CD4-positive, alpha-beta memory T cell (primary cell): ENCODE data around the gene GCN1. TPM values are rescaled to one million over a fixed set of nuclear protein-coding genes. Genes with fewer than 3 reads are reported as not detected.

Experiments used
- CTCF ChIA-PET: fragments of 350-600 bp; sonication (Branson Sonifier 250); formaldehyde crosslinking; loops from one replicate; lab custom pipeline; 2021; ENCODE audit warnings: inconsistent platforms; ENCODE audit not compliant: partially characterized antibody; lab: Charles Lee
- POLR2A ChIA-PET: fragments of 350-600 bp; sonication (Branson Sonifier 250); formaldehyde crosslinking; loops from one replicate; lab custom pipeline; 2021; ENCODE audit not compliant: partially characterized antibody; lab: Charles Lee
- DNase-seq, 5 donors: peaks; one replicate each; pipeline versions ENCODE4 v3.0.0 to v3.0.0-alpha.2; 2020 to 2022; ENCODE audit warnings: mixed read lengths in 1 of 5
- H3K27ac ChIP-seq: one replicate; pipeline ENCODE4 v1.7.0; 2013; ENCODE audit warnings: low read depth, low read length
- H3K27me3 ChIP-seq: 2 replicates; pipeline ENCODE4 v1.7.0; 2013; ENCODE audit warnings: mild to moderate bottlenecking, low read length, moderate library complexity; ENCODE audit not compliant: insufficient read depth
- H3K36me3 ChIP-seq: 2 replicates; pipeline ENCODE4 v1.7.0; 2013; ENCODE audit warnings: mild to moderate bottlenecking, low read length, moderate library complexity; ENCODE audit not compliant: insufficient read depth
- H3K4me1 ChIP-seq: 2 replicates; pipeline ENCODE4 v1.7.0; 2013; ENCODE audit warnings: mild to moderate bottlenecking, low read length, moderate library complexity; ENCODE audit not compliant: insufficient read depth
- H3K4me3 ChIP-seq, 2 donors: one replicate each; pipeline ENCODE4 v1.7.0; 2013; ENCODE audit warnings: low read length in 2 of 2, mild to moderate bottlenecking in 1 of 2
- H3K9me3 ChIP-seq, 2 donors: one replicate each; pipeline ENCODE4 v1.7.0; 2013; ENCODE audit warnings: low read length in 2 of 2, control low read depth in 1 of 2; ENCODE audit not compliant: control insufficient read depth in 1 of 2
- H3K27ac Mint-ChIP-seq, 7 donors: one replicate each; pipeline ENCODE4 v1.8.0; 2020 to 2021; ENCODE audit warnings: mixed read lengths in 7 of 7, mild to moderate bottlenecking in 6 of 7, inconsistent platforms in 3 of 7, moderate library complexity in 3 of 7
- H3K27me3 Mint-ChIP-seq, 2 donors: one replicate each; pipeline ENCODE4 v1.8.0; 2020 to 2021; ENCODE audit warnings: mixed read lengths in 2 of 2
- H3K36me3 Mint-ChIP-seq, 2 donors: one replicate each; pipeline ENCODE4 v1.8.0; 2020 to 2021; ENCODE audit warnings: mixed read lengths in 2 of 2, inconsistent platforms in 1 of 2, mild to moderate bottlenecking in 1 of 2
- H3K4me1 Mint-ChIP-seq, 4 donors: one replicate each; pipeline ENCODE4 v1.8.0; 2020 to 2021; ENCODE audit warnings: mixed read lengths in 4 of 4, mild to moderate bottlenecking in 1 of 4
- H3K4me3 Mint-ChIP-seq, 8 donors: one replicate each; pipeline ENCODE4 v1.8.0; 2020 to 2021; ENCODE audit warnings: mixed read lengths in 8 of 8, mild to moderate bottlenecking in 7 of 8, moderate library complexity in 6 of 8, inconsistent platforms in 3 of 8
- H3K9me3 Mint-ChIP-seq, 8 donors: one replicate each; pipeline ENCODE4 v1.8.0; 2020 to 2021; ENCODE audit warnings: mixed read lengths in 8 of 8, mild to moderate bottlenecking in 5 of 8, inconsistent platforms in 3 of 8, moderate library complexity in 1 of 8
- intact Hi-C: fragments of 100-400 bp; cut with micrococcal nuclease; formaldehyde crosslinking; loops from one replicate; pipeline ENCODE4 v1.15.1; 2023
- polyA plus RNA-seq, 2 donors: library from polyadenylated mRNA; unstranded; fragments of 300-500 nt; fragmentation: Illumina TruSeq; gene quantifications; one replicate each; pipeline ENCODE4 v1.2.3, GENCODE V29; 2021
- total RNA-seq, 2 experiments: library from RNA; stranded (reverse); gene quantifications; one replicate each; pipeline ENCODE4 v1.2.3, GENCODE V29; 2021

Gene GCN1
- total and polyA plus RNA-seq, 4 experiments from 2014 or later = 13.9 to 132 (median 78.1) TPM

DNA sequence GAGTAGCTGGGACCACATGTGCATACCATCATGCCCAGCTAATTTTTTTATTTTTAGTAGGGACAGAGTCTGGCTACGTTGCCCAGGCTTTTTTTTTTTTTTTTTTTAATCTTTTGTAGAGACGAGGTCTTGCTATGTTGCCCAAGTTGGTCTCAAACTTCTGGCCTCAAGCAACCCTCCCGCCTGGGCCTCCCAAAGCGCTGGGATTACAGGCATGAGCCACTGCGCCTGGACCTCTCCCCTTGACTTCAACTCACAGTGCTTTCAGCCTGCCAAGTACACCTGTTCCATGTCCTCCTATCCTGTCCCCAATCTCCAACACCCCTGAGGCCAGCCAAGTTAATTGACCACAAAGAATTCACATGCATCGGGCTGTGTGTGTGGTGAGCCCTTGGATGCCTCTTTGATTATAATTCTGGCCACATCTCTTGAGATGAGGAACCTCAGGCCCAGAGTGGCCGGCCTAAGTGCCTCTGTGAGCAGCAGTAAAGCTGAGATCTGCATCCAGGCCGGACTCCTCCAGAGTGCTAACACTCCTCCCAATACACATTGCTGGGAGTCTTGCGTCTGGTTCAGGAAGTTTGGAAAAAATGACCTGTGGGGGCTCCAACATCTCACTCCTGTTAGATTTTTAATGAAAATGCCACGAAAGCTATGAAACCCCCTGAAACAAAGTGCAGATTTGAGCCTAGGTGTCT is 84.8 kb downstream of the GCN1 start:
- peak overlapping the region in 6 of 7 donors; percentile 15 to 74 (median 68) for H3K27ac Mint-ChIP-seq

DNA sequence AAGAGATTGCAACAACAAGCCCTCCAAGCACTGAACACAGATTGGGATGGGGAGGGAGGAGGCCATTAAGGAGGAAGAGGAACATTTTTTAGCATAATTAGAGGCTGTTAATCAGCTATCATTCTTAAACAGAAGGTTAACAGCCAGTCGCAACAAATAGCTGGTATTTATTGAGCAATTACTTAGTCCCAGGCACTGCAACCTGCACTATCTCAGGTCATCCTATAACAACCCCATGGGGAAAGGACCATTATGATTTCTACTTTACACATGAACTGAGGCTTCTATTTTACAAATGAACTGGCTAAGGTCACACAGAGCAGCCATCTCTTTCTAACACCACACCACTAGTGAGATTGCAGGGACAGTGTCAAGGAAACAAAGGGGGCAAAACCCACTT is 88.4 kb downstream of the GCN1 start:
- Histone ChIP-seq H3K4me1 (peaks cover 51% of the 10 kb centered on the region), H3K4me3 (no peak overlapping the region), H3K27ac (no peak overlapping the region), H3K9me3 (no peaks in the 10 kb centered on the region), H3K36me3 (peaks cover 44% of the 10 kb centered on the region), H3K27me3 (no peaks in the 10 kb centered on the region)
- no peaks in the 10 kb centered on the region for H3K27me3 Mint-ChIP-seq
- POLR2A ChIA-PET = interaction anchor here (1.3 to 1.6 kb wide), 2 partner anchors 10 to 16 kb away, joined by 5 to 6 read pairs; partner anchors contain the start of gene RAB35
- peak overlapping the region in 1 of 8 donors; percentile 14 for H3K4me3 Mint-ChIP-seq
- no peak for DNase-seq
- H3K9me3 Mint-ChIP-seq = peaks cover 0 to 4% (median 0%) of the 10 kb centered on the region in 8 donors
- peaks cover 29 to 55% of the 10 kb centered on the region in 2 donors for H3K36me3 Mint-ChIP-seq
- peak overlapping the region in 2 of 7 donors; percentile 44 to 79 for H3K27ac Mint-ChIP-seq
- CTCF ChIA-PET = no interaction called here
- intact Hi-C loops = no loop called here
- peaks cover 37 to 74% (median 49%) of the 10 kb centered on the region in 4 donors for H3K4me1 Mint-ChIP-seq

More for the DNA sequence above, 84.8 kb downstream of the GCN1 start:
- Mint-ChIP-seq H3K4me1 (peaks cover 47 to 84% (median 62%) of the 10 kb centered on the region in 4 donors), H3K9me3 (peaks cover 0 to 4% (median 0%) of the 10 kb centered on the region in 8 donors), H3K36me3 (peaks cover 29 to 46% of the 10 kb centered on the region in 2 donors), H3K4me3 (peak overlapping the region in 6 of 8 donors; percentile 15 to 85 (median 80)), H3K27me3 (no peaks in the 10 kb centered on the region)
- intact Hi-C loops = loop anchor here (1.0 kb wide), 1 partner anchor 22 kb away; no protein-coding TSS in a partner anchor
- no peaks in the 10 kb centered on the region for H3K27me3 ChIP-seq
- H3K27ac ChIP-seq = peak overlapping the region; percentile 56
- no peaks in the 10 kb centered on the region for H3K9me3 ChIP-seq
- peaks cover 65% of the 10 kb centered on the region for H3K4me1 ChIP-seq
- CTCF ChIA-PET = interaction anchor here (0.6 to 1.2 kb wide), 3 partner anchors 17 to 112 kb away, joined by 3 to 4 read pairs (median 3); no protein-coding TSS in a partner anchor
- no peak for DNase-seq
- peaks cover 31% of the 10 kb centered on the region for H3K36me3 ChIP-seq
- H3K4me3 ChIP-seq = no peak overlapping the region
- POLR2A ChIA-PET = interaction anchor here (0.9 to 4.5 kb wide), 5 partner anchors 11 to 120 kb away, joined by 3 to 27 read pairs (median 14); partner anchors contain the start of genes BICDL1 and RPLP0

DNA sequence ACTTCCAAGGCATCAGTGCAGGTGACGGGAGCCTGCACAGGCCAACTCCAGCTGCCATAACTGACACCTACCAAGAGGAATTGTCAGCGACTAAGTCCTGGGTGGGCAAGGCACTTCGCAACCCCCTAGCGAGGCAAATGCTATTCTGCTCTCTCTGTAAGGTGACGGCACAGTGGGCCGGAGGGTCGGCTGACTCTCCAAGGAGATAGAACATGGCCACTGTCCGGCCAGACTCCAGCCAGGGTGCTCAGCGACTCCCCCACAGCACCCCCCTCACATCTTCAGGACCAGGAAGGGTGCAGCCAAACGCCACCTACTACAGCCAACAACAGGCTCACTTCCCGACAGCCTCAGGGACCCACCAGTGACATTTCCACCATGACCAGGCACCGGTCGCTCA is 91.1 kb downstream of the GCN1 start:
- H3K36me3 Mint-ChIP-seq = peaks cover 23 to 64% of the 10 kb centered on the region in 2 donors
- no peak overlapping the region for H3K4me3 Mint-ChIP-seq
- POLR2A ChIA-PET = interaction anchor here (0.9 kb wide), 1 partner anchor 15 kb away, joined by 4 read pairs; no protein-coding TSS in a partner anchor
- Histone ChIP-seq H3K27ac (no peak overlapping the region), H3K4me1 (peaks cover 31% of the 10 kb centered on the region), H3K4me3 (no peak overlapping the region), H3K27me3 (no peaks in the 10 kb centered on the region), H3K36me3 (peaks cover 56% of the 10 kb centered on the region), H3K9me3 (no peaks in the 10 kb centered on the region)
- H3K27ac Mint-ChIP-seq = no peak overlapping the region
- peaks cover 0 to 4% (median 0%) of the 10 kb centered on the region in 8 donors for H3K9me3 Mint-ChIP-seq
- no peaks in the 10 kb centered on the region for H3K27me3 Mint-ChIP-seq
- peaks cover 21 to 62% (median 30%) of the 10 kb centered on the region in 4 donors for H3K4me1 Mint-ChIP-seq
- no peak for DNase-seq
- intact Hi-C loops = no loop called here
- CTCF ChIA-PET = no interaction called here

DNA sequence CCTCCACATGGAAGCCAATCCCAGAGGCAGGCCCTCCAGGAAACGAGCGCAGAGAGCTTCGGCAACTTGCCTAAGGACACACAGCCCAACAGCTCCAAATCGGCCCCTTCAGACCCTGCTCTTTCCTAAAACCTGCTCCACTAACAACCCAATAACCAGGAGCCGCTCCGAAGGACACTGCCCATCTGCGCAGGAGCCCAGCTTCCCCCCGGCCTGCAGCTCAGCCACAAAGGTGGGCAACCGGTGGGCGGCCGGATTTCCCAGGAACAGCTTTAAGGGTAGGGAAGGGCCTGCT is 91.5 kb downstream of the GCN1 start:
- Histone ChIP-seq H3K4me1 (peaks cover 28% of the 10 kb centered on the region), H3K4me3 (no peak overlapping the region), H3K27ac (no peak overlapping the region), H3K27me3 (no peaks in the 10 kb centered on the region), H3K9me3 (no peaks in the 10 kb centered on the region), H3K36me3 (peaks cover 55% of the 10 kb centered on the region)
- ChIA-PET CTCF (interaction anchor here (1.2 kb wide), 1 partner anchor 9 kb away, joined by 3 read pairs; no protein-coding TSS in a partner anchor), POLR2A (interaction anchor here (0.8 to 1.2 kb wide), 4 partner anchors 13 to 16 kb away, joined by 3 to 4 read pairs (median 3); partner anchors contain the start of gene RAB35)
- peaks cover 0 to 4% (median 0%) of the 10 kb centered on the region in 8 donors for H3K9me3 Mint-ChIP-seq
- H3K36me3 Mint-ChIP-seq = peaks cover 23 to 64% of the 10 kb centered on the region in 2 donors
- H3K4me3 Mint-ChIP-seq = no peak overlapping the region
- peak overlapping the region in 1 of 7 donors; percentile 44 for H3K27ac Mint-ChIP-seq
- no peaks in the 10 kb centered on the region for H3K27me3 Mint-ChIP-seq
- intact Hi-C loops = no loop called here
- peaks cover 18 to 58% (median 28%) of the 10 kb centered on the region in 4 donors for H3K4me1 Mint-ChIP-seq
- DNase-seq = no peak

DNA sequence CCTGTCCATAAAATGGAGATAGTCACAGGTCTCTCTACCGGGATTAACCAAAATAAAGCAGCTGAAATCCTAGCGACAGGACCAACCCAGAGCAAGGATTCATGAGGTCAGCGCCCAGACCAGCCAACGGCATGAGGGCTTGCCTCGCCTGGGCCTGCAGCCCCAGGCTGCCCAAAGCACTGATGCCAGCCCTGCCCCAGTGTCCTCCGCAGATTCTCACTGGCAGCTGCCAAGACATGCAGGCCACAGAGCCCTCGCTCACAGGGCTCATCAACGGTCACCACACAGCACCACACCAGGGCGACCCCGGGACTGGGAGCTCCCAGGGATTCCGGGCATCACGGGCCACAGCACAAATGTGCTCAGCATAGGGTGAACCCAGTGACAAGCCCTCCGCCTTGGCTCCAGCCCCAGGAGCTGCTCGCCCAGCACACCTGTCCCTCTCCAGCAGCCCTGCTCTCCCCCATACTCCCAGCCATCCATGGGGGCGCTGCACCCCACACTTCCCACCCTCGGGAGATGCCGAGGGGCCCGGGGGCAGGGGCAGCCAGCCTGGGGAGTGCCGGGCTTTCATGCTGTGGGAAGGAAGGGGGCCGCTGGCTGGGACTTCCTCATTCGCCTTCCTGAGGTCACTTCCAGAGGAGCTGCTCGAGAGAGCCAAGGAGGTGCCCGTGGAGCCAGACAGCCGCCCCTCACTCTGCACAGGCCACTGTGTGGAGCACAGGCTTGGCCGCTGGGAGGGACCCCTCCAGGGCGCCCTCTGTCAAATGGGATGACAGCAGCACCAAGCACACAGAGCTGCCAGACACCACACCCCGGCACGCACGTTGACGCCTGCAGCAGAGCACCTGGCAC is 92.1 kb downstream of the GCN1 start:
- H3K27me3 Mint-ChIP-seq = no peaks in the 10 kb centered on the region
- peaks cover 23 to 63% of the 10 kb centered on the region in 2 donors for H3K36me3 Mint-ChIP-seq
- POLR2A ChIA-PET = interaction anchor here (0.8 to 1.2 kb wide), 4 partner anchors 12 to 16 kb away, joined by 3 to 4 read pairs (median 3); partner anchors contain the start of gene RAB35
- Histone ChIP-seq H3K4me1 (peaks cover 25% of the 10 kb centered on the region), H3K4me3 (no peak overlapping the region), H3K27ac (peak overlapping the region; percentile 20), H3K27me3 (no peaks in the 10 kb centered on the region), H3K9me3 (no peaks in the 10 kb centered on the region), H3K36me3 (peaks cover 53% of the 10 kb centered on the region)
- H3K27ac Mint-ChIP-seq = peak overlapping the region in 6 of 7 donors; percentile 18 to 72 (median 51)
- H3K4me3 Mint-ChIP-seq = peak overlapping the region in 5 of 8 donors; percentile 2 to 81 (median 34)
- intact Hi-C loops = no loop called here
- CTCF ChIA-PET = interaction anchor here (1.2 kb wide), 1 partner anchor 10 kb away, joined by 3 read pairs; no protein-coding TSS in a partner anchor
- no peak for DNase-seq
- H3K4me1 Mint-ChIP-seq = peaks cover 16 to 54% (median 26%) of the 10 kb centered on the region in 4 donors
- H3K9me3 Mint-ChIP-seq = peaks cover 0 to 2% (median 0%) of the 10 kb centered on the region in 8 donors

DNA sequence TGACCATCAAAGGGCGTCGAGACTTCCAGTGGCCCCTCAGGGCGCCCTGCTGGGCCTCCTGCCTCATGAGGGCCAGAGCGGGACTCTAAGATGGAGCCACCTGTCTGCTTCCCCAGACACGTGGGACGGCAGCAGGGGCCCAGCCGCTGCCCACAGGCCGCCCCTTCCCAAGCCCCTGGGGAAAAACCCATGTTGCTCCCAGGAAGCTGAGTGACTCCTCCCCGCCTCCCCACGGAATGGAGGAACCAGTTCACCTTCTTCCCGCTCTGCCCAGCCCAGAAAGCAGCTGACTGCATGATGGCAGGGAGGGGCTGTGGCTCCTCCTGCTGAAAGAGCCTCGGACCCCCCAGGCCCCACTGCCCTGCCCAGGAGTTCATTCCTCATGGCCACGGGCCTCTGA is 92.9 kb downstream of the GCN1 start:
- DNase-seq = no peak
- Histone ChIP-seq H3K4me3 (no peak overlapping the region), H3K9me3 (no peaks in the 10 kb centered on the region), H3K27me3 (no peaks in the 10 kb centered on the region), H3K36me3 (peaks cover 55% of the 10 kb centered on the region), H3K27ac (peak overlapping the region; percentile 20), H3K4me1 (peaks cover 25% of the 10 kb centered on the region)
- H3K27me3 Mint-ChIP-seq = no peaks in the 10 kb centered on the region
- peaks cover 0 to 2% (median 0%) of the 10 kb centered on the region in 8 donors for H3K9me3 Mint-ChIP-seq
- intact Hi-C loops = no loop called here
- H3K4me3 Mint-ChIP-seq = peak overlapping the region in 7 of 8 donors; percentile 70 to 81 (median 73)
- ChIA-PET CTCF (interaction anchor here (1.2 kb wide), 1 partner anchor 11 kb away, joined by 3 read pairs; no protein-coding TSS in a partner anchor), POLR2A (interaction anchor here (0.7 kb wide), 1 partner anchor 15 kb away, joined by 3 read pairs; the partner anchor contains the start of gene RAB35)
- peaks cover 23 to 65% of the 10 kb centered on the region in 2 donors for H3K36me3 Mint-ChIP-seq
- H3K27ac Mint-ChIP-seq = peak overlapping the region; percentile 55 to 91 (median 81)
- H3K4me1 Mint-ChIP-seq = peaks cover 16 to 52% (median 25%) of the 10 kb centered on the region in 4 donors
